Progenitor cell of endocrine pancreas (in vitro differentiated cells): ENCODE data around the gene ADNP2. TPM values are rescaled to one million over a fixed set of nuclear protein-coding genes. Genes with fewer than 3 reads are reported as not detected.

Source experiments
- DNase-seq: peaks from one replicate; pipeline ENCODE4 v3.0.0; 2021; ENCODE audit warnings: low spot score; ENCODE audit not compliant: unreplicated experiment
- H3K27ac Mint-ChIP-seq: 2 replicates; pipeline ENCODE4 v1.8.0; 2021; ENCODE audit warnings: mild to moderate bottlenecking, moderate library complexity, mixed read lengths
- H3K27me3 Mint-ChIP-seq: 2 replicates; pipeline ENCODE4 v1.8.0; 2021; ENCODE audit warnings: mixed read lengths
- H3K36me3 Mint-ChIP-seq: 2 replicates; pipeline ENCODE4 v1.8.0; 2022; ENCODE audit warnings: mixed read lengths; ENCODE audit not compliant: insufficient read depth
- H3K4me1 Mint-ChIP-seq: 2 replicates; pipeline ENCODE4 v1.8.0; 2021; ENCODE audit warnings: low read depth, mixed read lengths
- H3K4me3 Mint-ChIP-seq: 2 replicates; pipeline ENCODE4 v1.8.0; 2021; ENCODE audit warnings: low read depth, mild to moderate bottlenecking, moderate library complexity, mixed read lengths
- H3K9me3 Mint-ChIP-seq: 2 replicates; pipeline ENCODE4 v1.8.0; 2021; ENCODE audit warnings: low read depth, mixed read lengths
- CTCF ChIP-seq: fragments of 200-600 bp; sonication (generic); IDR thresholded peaks from one replicate; pipeline ENCODE4 v1.5.0; 2021; ENCODE audit warnings: antibody characterized with exemption, mild to moderate bottlenecking; ENCODE audit not compliant: unreplicated experiment
- total RNA-seq: library from RNA; stranded (reverse); gene quantifications from 2 replicates; pipeline ENCODE4 v1.2.1, GENCODE V29; 2021

Gene ADNP2
- total RNA-seq, 1 donor from 2014 or later = 31.8 TPM

- no peak for DNase-seq
- TF ChIP-seq CTCF = no peak
- Mint-ChIP-seq H3K9me3 (peaks cover 11% of the 10 kb centered on the region), H3K27me3 (no peaks in the 10 kb centered on the region), H3K4me3 (no peak overlapping the region), H3K36me3 (peaks cover 22% of the 10 kb centered on the region), H3K27ac (no peak overlapping the region), H3K4me1 (no peaks in the 10 kb centered on the region)
Measured at GRCh38 chr18:80166725-80167124, 57.7 kb downstream of the ADNP2 start.

GRCh38 chr18:80167331-80167730 lies 58.3 kb downstream of the ADNP2 start:
- no peak for DNase-seq
- Mint-ChIP-seq H3K4me1 (no peaks in the 10 kb centered on the region), H3K27ac (no peak overlapping the region), H3K27me3 (no peaks in the 10 kb centered on the region), H3K36me3 (peaks cover 19% of the 10 kb centered on the region), H3K9me3 (peaks cover 11% of the 10 kb centered on the region), H3K4me3 (no peak overlapping the region)
- TF ChIP-seq CTCF = no peak

- DNase-seq = no peak
- Mint-ChIP-seq H3K27ac (no peak overlapping the region), H3K4me3 (no peak overlapping the region), H3K36me3 (peaks cover 17% of the 10 kb centered on the region), H3K9me3 (peaks cover 11% of the 10 kb centered on the region), H3K4me1 (no peaks in the 10 kb centered on the region), H3K27me3 (no peaks in the 10 kb centered on the region)
- TF ChIP-seq CTCF = no peak
Measured at GRCh38 chr18:80167931-80168330, 58.9 kb downstream of the ADNP2 start.

GRCh38 chr18:80168346-80168745 lies 59.3 kb downstream of the ADNP2 start:
- H3K27ac Mint-ChIP-seq = no peak overlapping the region
- peaks cover 15% of the 10 kb centered on the region for H3K36me3 Mint-ChIP-seq
- no peaks in the 10 kb centered on the region for H3K4me1 Mint-ChIP-seq
- H3K4me3 Mint-ChIP-seq = no peak overlapping the region
- no peaks in the 10 kb centered on the region for H3K27me3 Mint-ChIP-seq
- DNase-seq = no peak
- H3K9me3 Mint-ChIP-seq = peaks cover 11% of the 10 kb centered on the region
- TF ChIP-seq CTCF = no peak

- no peak for DNase-seq
- peaks cover 11% of the 10 kb centered on the region for H3K9me3 Mint-ChIP-seq
- H3K4me3 Mint-ChIP-seq = no peak overlapping the region
Measured at GRCh38 chr18:80168982-80169381, 59.9 kb downstream of the ADNP2 start.

More at GRCh38 chr18:80168982-80169381, 59.9 kb downstream of the ADNP2 start:
- H3K27ac Mint-ChIP-seq = no peak overlapping the region
- no peaks in the 10 kb centered on the region for H3K4me1 Mint-ChIP-seq
- no peak for TF ChIP-seq CTCF
- H3K27me3 Mint-ChIP-seq = no peaks in the 10 kb centered on the region
- H3K36me3 Mint-ChIP-seq = peaks cover 9% of the 10 kb centered on the region
